Choroid plexus epithelial cell (primary cell): ENCODE results near the gene SH3BGRL2.

Experiments
- DNase-seq: peaks from one replicate; pipeline ENCODE4 v3.0.0-alpha.2; 2010; ENCODE audit warnings: low read depth
- H3K4me3 ChIP-seq: 2 replicates; pipeline ENCODE4 v1.5.1; 2011; ENCODE audit warnings: low read depth, mild to moderate bottlenecking, control low read depth, low read length, moderate library complexity
- TF ChIP-seq, protein P1 (sequence below): conservative IDR thresholded peaks from 2 replicates; pipeline ENCODE4 v1.5.1; 2011; ENCODE audit warnings: low read depth, mild to moderate bottlenecking, control low read depth, inconsistent platforms, low read length, moderate library complexity

The SH3BGRL2 gene

DNA sequence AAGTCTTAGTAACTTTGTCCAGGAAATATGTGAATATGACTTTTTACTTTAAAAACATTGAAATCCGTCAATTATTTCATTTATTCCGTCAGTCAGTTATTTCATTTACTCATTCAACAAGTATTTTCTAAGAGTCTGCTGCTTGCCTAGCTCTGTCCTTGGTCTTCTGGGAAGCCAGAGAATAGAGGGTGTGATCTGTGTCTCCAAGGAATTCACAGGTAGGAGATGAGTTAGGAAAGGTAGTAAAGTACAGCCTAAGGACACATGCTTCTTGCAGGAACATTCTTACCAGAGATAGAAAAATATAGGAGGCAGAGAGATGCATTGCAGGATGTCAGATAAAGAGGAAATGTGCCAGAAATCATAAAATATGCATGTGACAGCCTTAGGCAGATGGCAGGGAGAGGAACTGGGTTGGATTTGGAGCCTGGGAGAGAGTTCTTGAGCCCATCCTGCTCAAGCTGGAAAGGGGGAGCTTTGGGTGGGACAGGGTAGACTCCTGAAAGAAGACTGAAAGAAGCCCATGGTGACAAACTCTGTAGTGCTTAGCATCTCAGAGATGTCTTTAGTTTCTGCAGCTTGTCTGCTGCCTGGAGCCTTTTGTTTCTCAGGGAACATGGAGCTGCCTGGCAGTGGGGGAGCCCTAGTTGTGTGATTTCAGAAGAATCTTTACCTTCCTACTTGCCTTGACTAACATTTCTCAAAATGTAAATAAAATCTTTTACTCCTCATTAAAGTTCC, 3.5 kb downstream of the SH3BGRL2 start:
- TF ChIP-seq, protein P1, sequence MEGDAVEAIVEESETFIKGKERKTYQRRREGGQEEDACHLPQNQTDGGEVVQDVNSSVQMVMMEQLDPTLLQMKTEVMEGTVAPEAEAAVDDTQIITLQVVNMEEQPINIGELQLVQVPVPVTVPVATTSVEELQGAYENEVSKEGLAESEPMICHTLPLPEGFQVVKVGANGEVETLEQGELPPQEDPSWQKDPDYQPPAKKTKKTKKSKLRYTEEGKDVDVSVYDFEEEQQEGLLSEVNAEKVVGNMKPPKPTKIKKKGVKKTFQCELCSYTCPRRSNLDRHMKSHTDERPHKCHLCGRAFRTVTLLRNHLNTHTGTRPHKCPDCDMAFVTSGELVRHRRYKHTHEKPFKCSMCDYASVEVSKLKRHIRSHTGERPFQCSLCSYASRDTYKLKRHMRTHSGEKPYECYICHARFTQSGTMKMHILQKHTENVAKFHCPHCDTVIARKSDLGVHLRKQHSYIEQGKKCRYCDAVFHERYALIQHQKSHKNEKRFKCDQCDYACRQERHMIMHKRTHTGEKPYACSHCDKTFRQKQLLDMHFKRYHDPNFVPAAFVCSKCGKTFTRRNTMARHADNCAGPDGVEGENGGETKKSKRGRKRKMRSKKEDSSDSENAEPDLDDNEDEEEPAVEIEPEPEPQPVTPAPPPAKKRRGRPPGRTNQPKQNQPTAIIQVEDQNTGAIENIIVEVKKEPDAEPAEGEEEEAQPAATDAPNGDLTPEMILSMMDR = no peak
- H3K4me3 ChIP-seq = no peak overlapping the region
- DNase-seq = no peak

DNA sequence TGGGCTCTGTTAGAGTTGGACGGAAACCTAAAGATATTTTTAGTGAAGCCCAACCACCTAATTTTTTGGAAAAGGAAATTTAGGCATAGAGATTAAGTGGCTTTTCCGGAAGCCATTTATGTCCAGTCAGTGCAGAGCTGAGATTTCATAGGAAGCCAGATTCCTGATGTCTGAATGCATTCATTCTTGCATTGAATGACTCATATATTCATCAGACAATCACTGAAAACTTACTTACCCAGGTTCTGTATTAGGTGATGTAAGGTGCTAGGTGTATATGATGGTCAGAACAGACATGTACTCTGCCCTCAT, 4.1 kb downstream of the SH3BGRL2 start:
- TF ChIP-seq, protein P1 = no peak
- DNase-seq = peak; percentile 25

DNA sequence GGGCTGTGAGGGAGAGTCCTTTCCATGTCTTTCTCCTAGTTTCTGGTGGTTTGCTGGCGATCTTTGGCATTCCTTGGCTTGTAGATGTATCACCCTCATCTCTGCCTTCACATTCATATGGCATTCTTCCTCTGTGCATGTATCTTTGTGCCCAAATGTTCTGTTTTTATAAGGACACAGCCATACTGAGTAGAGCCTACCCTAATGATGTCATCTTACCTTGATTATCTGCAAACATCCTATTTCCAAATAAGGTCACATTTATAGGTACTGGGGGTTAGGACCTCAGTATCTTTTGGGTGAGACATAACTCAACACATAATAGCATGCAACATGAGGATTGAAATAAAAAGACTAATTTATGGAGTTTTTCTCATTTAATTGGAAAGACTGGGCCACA, 5.5 kb downstream of the SH3BGRL2 start:
- H3K4me3 ChIP-seq = no peak overlapping the region
- TF ChIP-seq, protein P1 = no peak
- DNase-seq = no peak

More for the DNA sequence above, 4.1 kb downstream of the SH3BGRL2 start:
- H3K4me3 ChIP-seq = no peak overlapping the region

DNA sequence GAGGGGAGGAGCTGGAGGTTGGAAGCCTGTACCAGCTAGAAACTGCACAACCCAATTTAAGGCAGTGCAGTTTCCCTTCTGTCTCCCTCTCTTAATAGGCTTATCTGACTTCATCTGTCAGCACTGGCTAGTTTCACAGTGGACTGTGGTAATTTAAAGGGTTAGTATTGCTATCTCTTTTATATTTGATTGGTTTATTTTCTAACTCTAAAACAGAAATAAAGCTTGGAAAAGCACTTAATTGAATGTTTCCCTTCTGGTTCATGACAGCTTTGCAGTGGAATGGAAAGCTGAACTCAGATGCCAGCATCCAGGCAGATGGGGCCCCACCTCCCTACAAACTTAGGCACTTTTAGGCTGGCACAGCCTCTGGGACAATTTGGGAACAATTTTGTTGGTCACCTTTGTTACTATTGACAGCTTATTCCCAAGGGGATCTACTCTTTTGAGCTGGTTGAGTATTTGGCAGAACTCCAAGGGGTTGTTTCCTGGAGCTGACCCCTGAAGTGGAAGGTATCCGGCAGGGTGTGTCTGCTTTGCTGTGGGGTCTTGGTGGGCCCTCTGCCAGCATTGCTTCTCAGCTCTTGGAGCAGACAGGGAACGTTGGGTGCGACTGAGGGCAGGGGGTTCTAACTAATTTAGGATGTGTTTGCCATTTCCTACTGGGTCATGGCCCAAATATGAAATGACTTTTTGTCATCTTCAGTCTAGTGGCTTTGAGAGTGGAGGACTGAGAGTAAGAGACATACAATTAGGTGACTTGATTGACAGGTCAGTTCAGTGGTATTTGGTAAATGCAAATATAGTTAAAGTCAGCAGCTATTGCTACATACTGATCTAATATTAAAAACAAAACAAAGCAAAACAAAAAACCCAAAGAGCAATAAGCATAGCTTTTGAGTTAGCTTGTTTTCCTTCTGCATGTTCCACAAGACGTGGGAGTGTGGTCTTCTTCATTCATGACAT, 9.3 kb downstream of the SH3BGRL2 start:
- TF ChIP-seq, protein P1 = no peak
- H3K4me3 ChIP-seq = no peak overlapping the region
- no peak for DNase-seq

DNA sequence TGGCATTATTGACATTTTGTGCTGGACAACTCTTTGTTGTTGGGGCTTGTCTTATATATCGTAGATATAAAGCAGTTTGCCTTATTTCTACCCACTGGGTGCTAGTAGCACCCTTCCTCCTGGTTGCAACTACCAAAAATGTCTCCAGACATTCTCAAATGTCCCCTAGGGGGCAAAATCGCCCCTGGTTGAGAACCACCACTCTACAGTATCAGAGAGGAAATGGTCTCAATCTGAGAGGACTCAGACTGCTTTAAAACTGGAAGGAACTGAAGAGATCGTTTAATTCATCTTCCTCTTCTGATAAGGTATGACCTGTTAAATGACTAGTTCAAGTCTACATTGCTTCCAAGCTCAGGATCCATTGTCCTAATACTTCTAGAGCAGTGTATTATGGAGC, 14.9 kb downstream of the SH3BGRL2 start:
- TF ChIP-seq, protein P1 = no peak
- no peak overlapping the region for H3K4me3 ChIP-seq
- no peak for DNase-seq

DNA sequence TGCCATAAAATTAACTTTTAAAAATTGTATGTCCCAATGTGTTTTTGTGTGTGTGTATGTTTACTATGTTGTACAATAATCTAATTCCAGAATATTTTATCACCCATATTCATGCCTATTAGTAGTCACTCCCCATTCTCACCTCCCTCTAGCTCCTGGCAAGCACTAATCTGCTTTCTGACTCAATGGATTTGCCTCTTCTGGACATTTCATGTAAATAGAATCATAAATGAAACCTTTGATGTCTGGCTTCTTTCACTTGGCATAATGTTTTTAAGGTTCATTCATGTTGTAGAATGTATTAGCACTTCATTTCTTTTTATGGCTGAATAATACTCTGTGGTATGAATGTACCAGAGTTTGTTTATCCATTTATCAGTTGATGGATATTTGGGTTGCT, 15.4 kb downstream of the SH3BGRL2 start:
- no peak overlapping the region for H3K4me3 ChIP-seq
- TF ChIP-seq, protein P1 = no peak
- no peak for DNase-seq
